HG02884 (cell line): ENCODE results near the gene EXOC1.
"Not testable (repeated sequence)": the region's sequence is repeated elsewhere in the genome, so short reads cannot be mapped to it uniquely, and the experiment has no call there.

Experiments
- ATAC-seq: cut with Tn5 transposase; IDR thresholded peaks from one replicate; pipeline ENCODE4 v1.9.1; 2021; ENCODE audit warnings: mild to moderate bottlenecking, moderate library complexity; ENCODE audit not compliant: unreplicated experiment

EXOC1 gene

DNA sequence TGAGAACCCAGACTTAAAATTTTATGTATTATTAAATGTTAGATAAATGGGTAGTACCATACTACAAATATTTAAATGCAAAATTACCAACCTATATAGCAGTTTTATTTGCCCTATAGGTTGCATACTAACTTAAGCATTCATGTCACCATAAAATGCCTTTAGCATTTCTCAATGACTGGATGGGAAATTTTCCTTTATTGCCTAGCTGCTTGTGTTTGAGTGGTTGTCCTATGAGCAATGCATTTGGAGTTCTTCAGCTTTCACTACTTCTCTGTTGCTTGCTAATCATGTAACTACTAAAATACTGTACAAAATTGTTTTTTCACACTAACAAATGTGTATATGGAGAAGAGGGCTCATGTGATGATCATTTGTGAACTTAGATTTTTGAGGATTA is 51.1 kb downstream of the EXOC1 start:
- no peak for ATAC-seq

GRCh38 chr4:55906323-55906722 is 52.9 kb downstream of the EXOC1 start:
- ATAC-seq: no peak

DNA sequence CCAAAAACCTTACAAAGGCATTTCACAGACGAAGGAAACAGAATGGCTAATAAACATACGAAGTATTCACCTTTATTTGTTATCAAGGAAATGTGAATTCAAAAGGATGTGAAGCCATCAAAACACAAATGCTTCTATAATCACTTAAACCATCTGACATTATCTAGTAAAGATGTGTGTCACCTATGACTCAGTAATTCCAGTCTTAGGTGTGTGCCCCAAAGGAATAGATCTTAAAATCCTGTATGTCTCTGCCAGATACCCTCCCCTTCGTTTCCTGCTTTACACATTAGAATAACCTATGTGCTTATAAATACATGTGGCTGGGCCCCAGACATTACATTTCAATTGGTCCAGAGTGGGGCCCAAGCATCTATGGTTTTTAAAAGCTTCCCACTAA is 53.5 kb downstream of the EXOC1 start:
- no peak for ATAC-seq

GRCh38 chr4:55907469-55907868 is 54.0 kb downstream of the EXOC1 start:
- no peak for ATAC-seq

GRCh38 chr4:55910140-55910539 is 56.7 kb downstream of the EXOC1 start:
- no peak for ATAC-seq

DNA sequence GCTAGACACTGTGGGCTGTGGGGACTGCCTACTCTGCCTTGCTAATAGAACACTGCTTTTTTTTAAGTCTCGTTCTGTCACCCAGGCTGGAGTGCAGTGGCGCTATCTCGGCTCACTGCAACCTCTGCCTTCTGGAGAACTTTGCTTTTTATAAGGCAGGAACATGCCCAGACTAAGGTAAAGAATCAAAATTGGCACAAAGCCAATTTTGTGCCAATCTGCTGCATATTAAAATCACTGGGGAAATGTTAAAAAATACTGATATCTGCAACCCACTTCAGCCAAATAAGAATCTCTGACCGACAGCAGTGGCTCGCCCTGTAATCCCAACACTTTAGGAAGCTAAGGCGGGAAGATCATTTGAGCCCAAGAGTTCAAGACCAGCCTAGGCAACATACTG is 58.8 kb downstream of the EXOC1 start:
- no peak for ATAC-seq

GRCh38 chr4:55920571-55920970 is 67.1 kb downstream of the EXOC1 start:
- ATAC-seq: no peak

- no peak for ATAC-seq
Observed at GRCh38 chr4:55921093-55921492, 67.6 kb downstream of the EXOC1 start.

- ATAC-seq: no peak
Observed at GRCh38 chr4:55925241-55925640, 71.8 kb downstream of the EXOC1 start.

DNA sequence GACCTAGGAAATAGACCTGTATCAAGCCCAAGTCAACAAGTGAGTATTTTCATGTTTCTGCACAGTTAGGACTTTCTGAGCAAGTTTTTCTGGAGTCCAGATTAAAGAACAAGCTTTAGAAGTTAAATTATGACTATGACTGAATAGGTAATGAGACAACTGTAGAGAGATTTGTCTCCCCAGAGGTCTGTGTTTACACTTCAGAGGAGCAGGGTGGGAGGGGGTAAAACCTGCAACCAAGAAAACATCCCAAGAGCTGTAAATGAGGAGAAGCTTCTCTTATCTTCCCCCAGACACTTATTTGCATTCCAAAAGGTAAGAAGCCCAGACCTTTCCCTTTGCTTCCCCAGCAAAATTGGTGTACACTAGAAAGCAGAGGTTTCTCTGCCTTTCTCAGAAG is 73.2 kb downstream of the EXOC1 start:
- no peak for ATAC-seq

- ATAC-seq: no peak
Observed at GRCh38 chr4:55927803-55928437, 74.5 kb downstream of the EXOC1 start.

- ATAC-seq: no peak
Observed at GRCh38 chr4:55928846-55929245, 75.4 kb downstream of the EXOC1 start.

GRCh38 chr4:55931043-55931442 is 77.6 kb downstream of the EXOC1 start:
- no peak for ATAC-seq

DNA sequence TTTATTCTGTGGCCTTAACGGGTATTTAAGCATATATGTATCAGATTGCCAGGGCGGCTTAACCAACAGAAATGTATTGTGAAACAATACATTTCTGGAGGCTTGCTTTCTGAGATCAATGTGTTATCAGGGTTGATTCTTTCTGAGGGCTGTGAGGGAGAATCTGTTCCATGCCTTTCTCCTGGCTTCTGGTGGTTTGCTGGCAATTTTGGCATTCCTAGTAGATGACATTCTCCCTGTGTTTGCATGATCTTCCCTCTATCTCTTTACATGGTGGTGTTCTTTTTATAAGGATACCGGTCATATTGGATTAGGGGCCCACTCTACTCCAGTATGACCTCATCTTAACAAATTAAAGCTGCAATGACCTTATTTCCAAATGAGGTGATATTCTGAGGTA is 78.4 kb downstream of the EXOC1 start:
- no peak for ATAC-seq

DNA sequence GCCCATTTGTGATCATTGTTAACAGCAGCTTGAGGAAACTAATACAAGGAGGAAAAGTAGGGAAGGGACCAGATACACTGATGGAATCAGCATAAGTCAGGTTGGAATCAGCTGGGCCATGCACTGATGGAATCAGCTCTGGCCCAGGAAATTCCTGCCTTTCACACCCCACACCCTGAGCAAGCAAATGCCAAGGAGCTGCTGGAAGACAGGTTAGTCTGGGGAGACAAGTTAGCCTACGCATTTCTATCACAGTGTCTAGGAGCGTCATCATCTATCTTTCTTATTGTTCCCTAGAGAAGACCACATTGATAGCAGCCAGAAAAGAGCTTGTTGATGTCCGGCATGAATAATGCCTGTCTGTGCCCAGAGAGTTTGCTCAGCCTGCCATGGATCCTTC is 79.1 kb downstream of the EXOC1 start:
- no peak for ATAC-seq

DNA sequence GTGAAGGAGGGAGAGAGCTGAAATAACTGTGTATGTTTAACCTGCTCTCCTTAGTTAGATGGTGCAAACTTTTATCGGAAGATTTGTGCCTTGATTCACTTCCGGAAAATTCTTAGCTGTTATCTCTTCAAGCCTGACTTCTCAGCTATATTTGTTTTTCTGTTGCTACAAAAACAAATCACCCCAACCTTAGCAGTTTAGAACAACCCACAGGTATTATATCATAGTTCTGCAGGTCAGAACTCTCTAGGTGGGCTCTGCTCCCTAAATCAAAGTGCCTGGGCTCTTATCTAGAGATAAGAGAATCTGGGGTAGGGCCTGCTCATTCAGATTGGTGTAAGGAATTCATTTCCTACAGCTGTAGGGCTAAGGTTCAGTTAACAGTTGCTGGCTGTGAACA is 80.2 kb downstream of the EXOC1 start:
- ATAC-seq: no peak

GRCh38 chr4:55935907-55936306 is 82.5 kb downstream of the EXOC1 start:
- ATAC-seq: not testable (repeated sequence)

DNA sequence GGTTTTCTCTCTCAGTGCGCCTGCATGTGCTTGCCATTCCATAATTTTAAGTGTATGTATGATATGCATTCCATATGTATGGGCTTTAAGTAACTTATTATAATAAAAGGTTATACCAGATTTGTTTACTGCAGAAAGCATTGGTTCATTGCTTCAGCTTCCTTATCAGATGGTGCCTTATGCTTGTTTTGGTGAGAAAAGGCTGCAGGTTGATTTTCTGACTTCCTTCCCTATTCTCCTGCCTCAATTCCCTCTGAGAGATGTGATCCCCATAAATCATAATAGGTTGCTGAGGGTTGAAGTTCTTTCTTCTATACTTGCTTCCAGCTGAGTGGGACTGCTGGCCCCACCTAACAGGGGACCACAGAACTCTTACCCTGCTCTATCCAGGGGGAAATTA is 85.0 kb downstream of the EXOC1 start:
- ATAC-seq: no peak

GRCh38 chr4:55939421-55939820 is 86.0 kb downstream of the EXOC1 start:
- no peak for ATAC-seq

GRCh38 chr4:55941881-55942396 is 88.5 kb downstream of the EXOC1 start:
- no peak for ATAC-seq

DNA sequence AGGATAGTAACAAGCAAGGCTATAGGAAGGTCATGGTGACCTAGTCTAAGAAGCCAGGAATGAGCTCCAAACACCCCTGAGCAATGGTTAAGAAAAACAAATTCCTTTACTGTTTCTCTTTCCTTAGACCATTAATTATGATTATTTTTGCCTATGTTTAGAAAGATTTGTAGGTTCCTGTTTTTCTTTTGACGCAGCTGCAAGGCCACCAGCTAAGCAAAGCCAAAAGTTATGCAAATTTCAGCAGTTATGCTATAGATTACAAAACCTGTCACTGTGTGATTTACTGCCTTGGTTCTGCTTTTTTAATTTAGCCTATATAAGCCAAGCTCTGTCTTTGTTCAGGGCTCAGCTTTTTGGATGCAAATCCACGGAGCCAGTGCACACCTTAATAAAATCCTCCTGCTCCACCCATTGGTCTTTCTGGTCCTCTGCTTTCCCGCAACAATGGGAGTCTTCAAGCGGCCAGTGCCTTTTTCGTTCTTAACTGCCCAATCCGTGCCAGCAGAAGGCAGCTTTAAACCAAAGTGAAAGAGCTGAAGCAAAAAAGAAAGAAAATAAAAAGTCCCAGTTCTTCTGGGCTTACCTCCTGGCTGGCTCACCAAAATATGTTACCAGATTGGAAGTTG is 93.9 kb downstream of the EXOC1 start:
- ATAC-seq: peak; percentile 27

DNA sequence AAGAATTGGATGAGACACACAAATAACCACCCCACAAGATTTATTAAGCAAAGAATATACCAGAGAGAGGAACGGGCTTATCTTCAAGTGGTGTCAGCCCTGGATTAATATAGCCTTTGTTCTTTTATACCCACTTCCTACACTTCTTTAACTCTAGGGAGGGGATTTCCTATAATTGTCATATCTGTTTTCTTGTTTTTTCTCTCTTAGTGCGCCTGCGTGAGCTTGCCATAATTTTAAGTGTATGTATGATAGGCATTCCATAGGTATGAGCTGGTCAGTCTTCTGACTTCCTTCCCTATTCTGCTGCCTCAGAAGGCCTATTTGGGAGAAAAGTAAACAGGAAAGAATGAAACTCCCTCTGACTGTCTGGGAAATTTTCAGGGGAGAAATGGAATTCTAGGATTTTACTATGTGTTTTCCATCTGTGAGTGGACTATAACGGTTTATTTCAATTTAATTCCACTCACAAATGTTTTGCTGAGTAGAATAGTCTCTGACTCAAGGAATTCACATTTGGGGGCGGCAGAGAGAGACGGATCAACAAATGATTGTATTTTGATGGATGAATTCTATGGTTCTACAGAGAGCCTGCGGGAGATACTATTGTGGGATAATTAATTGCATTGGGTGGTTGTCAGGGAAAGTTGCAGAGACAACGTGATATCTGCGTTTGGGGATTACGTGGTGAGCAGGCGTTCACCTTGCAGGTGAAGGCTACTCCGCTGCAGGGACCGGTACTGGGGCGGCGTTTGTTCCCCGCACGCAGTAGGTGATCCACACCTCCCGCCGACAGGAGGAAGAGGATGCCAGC is 94.7 kb downstream of the EXOC1 start:
- ATAC-seq: peak; percentile 20
